Ovary (tissue), 9 donors: ENCODE measurements around the gene STOM. TPM values are rescaled to one million over a fixed set of nuclear protein-coding genes. Genes with fewer than 3 reads are reported as not detected.

Source experiments
- DNase-seq, 5 donors: peaks; one replicate each; pipeline ENCODE4 v3.0.0-alpha.2; 2019 to 2020
- H3K27ac ChIP-seq, 2 donors: fragments of 200-600 bp; one replicate each; pipeline versions ENCODE4 v1.5.1 to v1.8.0; 2019 to 2022
- H3K27me3 ChIP-seq: fragments of 200-600 bp; one replicate; pipeline ENCODE4 v1.8.0; 2022
- H3K36me3 ChIP-seq: fragments of 200-600 bp; sonication (generic); one replicate; pipeline ENCODE4 v1.5.1; 2019
- H3K4me1 ChIP-seq: one replicate; pipeline ENCODE4 v1.8.1; 2013; ENCODE audit warnings: mild to moderate bottlenecking, moderate library complexity; ENCODE audit not compliant: insufficient read depth
- H3K4me3 ChIP-seq: fragments of 200-600 bp; sonication (generic); one replicate; pipeline ENCODE4 v1.5.1; 2017
- H3K9me3 ChIP-seq, 2 donors: fragments of 200-600 bp in 1 of 2; sonication (generic) in 1 of 2; one replicate each; pipeline versions ENCODE4 v1.5.1 to v1.8.1; 2013 to 2019; ENCODE audit warnings: mild to moderate bottlenecking in 1 of 2, moderate library complexity in 1 of 2
- EP300 ChIP-seq: sonication (generic); formaldehyde crosslinking; IDR thresholded peaks from one replicate; pipeline ENCODE4 v1.6.1; 2017; ENCODE audit warnings: antibody characterized with exemption
- POLR2A ChIP-seq: fragments of 450-650 bp; IDR thresholded peaks from one replicate; pipeline ENCODE4 v1.6.1; 2017; ENCODE audit warnings: antibody characterized with exemption, mild to moderate bottlenecking, moderate library complexity
- WGBS, 3 donors: extraction: QIAGEN DNeasy Blood & Tissue Kit in 1 of 3; methylation state at CpG; one replicate each; pipeline versions ENCODE4 v1.1.5 to v1.1.7; 2013 to 2017; 5-methylcytosine and 5-hydroxymethylcytosine counted together
- intact Hi-C, 4 donors: fragments of 100-400 bp; cut with DNase I; formaldehyde crosslinking; loops; one replicate each; pipeline versions ENCODE4 v1.11.0 to v1.15.1; 2022 to 2023
- polyA plus RNA-seq, 2 donors: library from polyadenylated mRNA; stranded (reverse); fragments of 200-250 nt in 1 of 2; fragments of 350-450 nt in 1 of 2; fragmentation: Illumina TruSeq in 1 of 2; extraction: RNeasy Lipid Tissue Mini Kit (QIAGEN cat#74804) in 1 of 2; gene quantifications; one replicate each; pipeline ENCODE4 v1.2.3, GENCODE V29; 2013 to 2014
- total RNA-seq, 7 donors: library from RNA; depleted of rRNA in 2 of 7; stranded (reverse); fragments of >200 nt in 2 of 7; fragmentation: NEBNext Ultra II Directional in 3 of 7; extraction: Animal tissue kit (Norgen Biotek cat#: 25700) in 3 of 7; gene quantifications; one replicate each; pipeline versions ENCODE4 v1.1.0 to v1.2.4, GENCODE V29; 2016 to 2023
- TF ChIP-seq, protein P1 (sequence below), 3 donors: fragments of 450-650 bp in 2 of 3; fragments of 200-600 bp in 1 of 3; IDR thresholded peaks; one replicate each; pipeline versions ENCODE4 v1.5.1 to v1.8.0; 2016 to 2022; ENCODE audit warnings: antibody characterized with exemption in 3 of 3, mild to moderate bottlenecking in 1 of 3
- donor health status: DM: no; HTN: no; CAD: no; lungs with moderate emphysema.
- donor health status: DM: no; HTN: no; CAD: no.
- donor health status: Bipolar disorder and iron deficiency.
- donor health status: DM: yes; HTN: yes; CAD: no.
- donor health status: DM: no; HTN: no; CAD: no.
- donor health status: DM: yes; HTN: yes; CAD: no.

The STOM gene
- total and polyA plus RNA-seq, 9 donors: 73.1 to 205 (median 164) TPM

DNA sequence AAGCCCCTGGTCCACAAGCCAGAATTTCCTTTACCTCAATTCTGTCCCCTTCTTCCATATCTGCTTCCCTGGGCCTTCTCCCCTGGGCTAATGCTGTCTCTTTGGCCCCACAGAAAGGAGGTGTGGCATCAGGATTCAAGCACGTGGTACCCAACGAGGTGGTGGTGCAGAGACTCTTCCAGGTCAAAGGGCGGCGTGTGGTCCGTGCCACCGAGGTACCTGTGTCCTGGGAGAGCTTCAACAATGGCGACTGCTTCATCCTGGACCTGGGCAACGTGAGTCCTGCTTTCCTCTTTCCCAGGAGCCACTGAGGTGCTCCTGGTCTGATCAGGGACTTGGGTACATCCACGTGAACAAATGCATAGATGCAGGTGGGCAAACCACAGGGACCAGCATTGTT, 59.5 kb downstream of the STOM start:
- WGBS, 3 donors: 77 to 83% (median 77%) methylated on average over 9 of the region's 9 CpGs
- DNase-seq: peak in 1 of 5 donors; percentile 10
- no peak overlapping the region for H3K27ac ChIP-seq
- intact Hi-C loops: no loop called here
- no peaks in the 10 kb centered on the region for H3K4me1 ChIP-seq
- H3K27me3 ChIP-seq: no peaks in the 10 kb centered on the region
- no peak for TF ChIP-seq EP300
- no peak for TF ChIP-seq POLR2A
- H3K9me3 ChIP-seq: no peaks in the 10 kb centered on the region
- H3K36me3 ChIP-seq: no peaks in the 10 kb centered on the region
- H3K4me3 ChIP-seq: no peak overlapping the region

DNA sequence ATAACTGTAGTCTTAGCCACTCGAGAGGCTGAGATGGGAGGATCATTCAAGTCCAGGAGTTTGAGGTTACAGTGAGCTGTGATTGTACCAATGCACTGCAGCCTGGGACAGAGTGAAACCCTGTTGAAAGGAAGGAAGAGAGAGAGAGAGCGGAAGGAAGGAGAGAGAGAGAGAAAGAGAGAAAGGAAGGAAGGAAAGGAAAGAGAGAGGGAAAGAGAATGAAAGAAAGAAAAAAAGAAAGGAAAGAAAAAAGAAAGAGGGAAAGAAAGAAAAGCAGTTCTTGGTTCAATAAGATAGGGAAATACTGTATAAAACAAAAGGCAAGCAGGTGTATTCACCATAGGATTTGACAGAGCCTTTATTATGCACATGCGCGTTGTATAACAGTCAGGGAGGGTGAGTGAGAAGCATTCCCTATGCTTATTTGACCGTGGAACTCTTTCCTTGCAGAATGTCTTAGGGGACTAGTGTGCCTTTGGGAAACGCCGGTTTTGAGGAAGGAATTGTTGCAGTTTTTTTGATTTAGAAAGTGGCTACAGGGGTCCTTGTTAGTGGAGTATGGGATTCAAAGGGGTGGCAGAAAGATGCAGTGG, 60.1 kb downstream of the STOM start:
- Histone ChIP-seq H3K4me3 (no peak overlapping the region), H3K27ac (no peak overlapping the region), H3K4me1 (no peaks in the 10 kb centered on the region), H3K36me3 (no peaks in the 10 kb centered on the region), H3K9me3 (no peaks in the 10 kb centered on the region), H3K27me3 (no peaks in the 10 kb centered on the region)
- DNase-seq: no peak
- intact Hi-C loops: no loop called here
- TF ChIP-seq EP300: no peak
- TF ChIP-seq, protein P1, sequence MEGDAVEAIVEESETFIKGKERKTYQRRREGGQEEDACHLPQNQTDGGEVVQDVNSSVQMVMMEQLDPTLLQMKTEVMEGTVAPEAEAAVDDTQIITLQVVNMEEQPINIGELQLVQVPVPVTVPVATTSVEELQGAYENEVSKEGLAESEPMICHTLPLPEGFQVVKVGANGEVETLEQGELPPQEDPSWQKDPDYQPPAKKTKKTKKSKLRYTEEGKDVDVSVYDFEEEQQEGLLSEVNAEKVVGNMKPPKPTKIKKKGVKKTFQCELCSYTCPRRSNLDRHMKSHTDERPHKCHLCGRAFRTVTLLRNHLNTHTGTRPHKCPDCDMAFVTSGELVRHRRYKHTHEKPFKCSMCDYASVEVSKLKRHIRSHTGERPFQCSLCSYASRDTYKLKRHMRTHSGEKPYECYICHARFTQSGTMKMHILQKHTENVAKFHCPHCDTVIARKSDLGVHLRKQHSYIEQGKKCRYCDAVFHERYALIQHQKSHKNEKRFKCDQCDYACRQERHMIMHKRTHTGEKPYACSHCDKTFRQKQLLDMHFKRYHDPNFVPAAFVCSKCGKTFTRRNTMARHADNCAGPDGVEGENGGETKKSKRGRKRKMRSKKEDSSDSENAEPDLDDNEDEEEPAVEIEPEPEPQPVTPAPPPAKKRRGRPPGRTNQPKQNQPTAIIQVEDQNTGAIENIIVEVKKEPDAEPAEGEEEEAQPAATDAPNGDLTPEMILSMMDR (IDR thresholded peaks at IDR 0.05): no peak
- TF ChIP-seq POLR2A: no peak
- WGBS, 3 donors: 89 to 97% (median 97%) methylated on average over 7 of the region's 7 CpGs

DNA sequence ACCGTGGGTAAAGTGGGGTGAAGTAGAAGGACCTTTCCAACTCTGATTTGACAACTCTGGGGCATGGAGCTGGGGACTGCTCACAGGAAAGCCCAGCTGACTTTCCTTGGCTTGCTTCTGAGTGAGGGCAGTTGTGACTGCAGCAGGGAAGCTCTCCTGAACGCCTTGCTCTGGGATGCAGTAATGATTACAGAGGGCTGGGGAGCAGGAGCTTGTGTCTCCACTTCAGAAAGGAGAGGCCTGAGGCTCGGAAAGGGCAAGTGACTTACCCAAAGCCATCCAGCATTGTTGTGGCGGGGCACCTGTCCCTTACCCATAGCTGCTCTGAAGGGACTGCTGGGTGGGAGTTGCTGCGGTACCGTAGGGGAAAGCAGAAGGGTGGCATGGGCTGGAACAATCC, 60.9 kb downstream of the STOM start:
- Histone ChIP-seq H3K9me3 (no peaks in the 10 kb centered on the region), H3K27ac (no peak overlapping the region), H3K27me3 (no peaks in the 10 kb centered on the region), H3K4me3 (no peak overlapping the region), H3K36me3 (no peaks in the 10 kb centered on the region), H3K4me1 (no peaks in the 10 kb centered on the region)
- intact Hi-C loops: no loop called here
- DNase-seq: peak in 1 of 5 donors; percentile 26
- TF ChIP-seq, protein P1 (IDR thresholded peaks at IDR 0.05): no peak
- TF ChIP-seq EP300: no peak
- TF ChIP-seq POLR2A: no peak
- 83 to 91% (median 86%) methylated on average over 6 of the region's 6 CpGs for WGBS, 3 donors

DNA sequence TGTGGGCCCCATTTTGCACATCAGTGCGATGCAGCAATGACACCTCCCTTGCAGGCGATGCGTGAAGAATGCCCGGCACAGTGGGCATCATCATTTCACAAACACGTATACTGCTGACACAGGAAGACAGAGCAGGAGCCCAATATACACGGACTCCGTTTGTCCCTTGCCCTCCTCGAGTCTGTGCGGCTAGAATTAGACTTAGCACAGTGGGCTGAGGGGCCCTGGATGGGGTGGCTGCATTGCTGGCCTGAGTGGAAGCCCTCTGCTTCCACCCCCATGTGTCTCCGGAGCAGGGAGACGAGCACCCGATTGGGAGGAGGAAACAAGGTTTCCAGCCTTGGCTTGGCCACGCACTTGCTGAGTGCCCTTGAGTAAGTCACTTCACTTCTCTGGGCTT, 61.3 kb downstream of the STOM start:
- 91 to 93% (median 92%) methylated on average over 13 of the region's 13 CpGs for WGBS, 3 donors
- peak in 1 of 5 donors; percentile 23 for DNase-seq
- intact Hi-C loops: no loop called here
- Histone ChIP-seq H3K4me1 (no peaks in the 10 kb centered on the region), H3K27me3 (no peaks in the 10 kb centered on the region), H3K27ac (no peak overlapping the region), H3K4me3 (no peak overlapping the region), H3K36me3 (no peaks in the 10 kb centered on the region), H3K9me3 (no peaks in the 10 kb centered on the region)
- TF ChIP-seq POLR2A (no peak), EP300 (no peak)
- TF ChIP-seq, protein P1 (IDR thresholded peaks at IDR 0.05): no peak

DNA sequence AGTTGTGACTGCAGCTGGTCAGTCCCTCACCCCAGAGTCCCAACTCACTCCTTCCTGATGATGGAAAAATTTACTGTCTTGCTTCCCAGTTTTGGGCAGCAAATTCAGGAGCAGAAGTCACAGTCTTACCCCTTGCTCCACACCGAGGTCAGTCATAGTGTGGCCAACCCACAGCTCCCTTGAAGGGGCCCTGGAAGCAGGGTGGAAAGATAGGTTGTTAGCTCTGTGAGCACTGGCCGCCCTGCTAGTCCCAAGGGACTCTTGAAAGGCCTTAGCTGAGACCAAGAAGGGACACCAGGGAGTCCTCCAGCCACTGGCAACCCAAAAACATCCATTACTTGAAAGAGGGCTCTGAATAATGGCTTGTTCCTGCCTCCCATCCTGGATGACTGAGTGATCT, 62.1 kb downstream of the STOM start:
- Histone ChIP-seq H3K36me3 (no peaks in the 10 kb centered on the region), H3K27me3 (no peaks in the 10 kb centered on the region), H3K27ac (no peak overlapping the region), H3K4me1 (no peaks in the 10 kb centered on the region), H3K4me3 (no peak overlapping the region), H3K9me3 (no peaks in the 10 kb centered on the region)
- 80 to 88% (median 86%) methylated on average over 2 of the region's 2 CpGs for WGBS, 3 donors
- intact Hi-C loops: no loop called here
- DNase-seq: peak in 1 of 5 donors; percentile 19
- TF ChIP-seq, protein P1 (IDR thresholded peaks at IDR 0.05): no peak
- no peak for TF ChIP-seq EP300
- TF ChIP-seq POLR2A: no peak
